ENCODE measurements around the gene AMBRA1.
"Not testable (repeated sequence)": the region's sequence is repeated elsewhere in the genome, so short reads cannot be mapped to it uniquely, and the experiment has no call there.

Gene AMBRA1

DNA sequence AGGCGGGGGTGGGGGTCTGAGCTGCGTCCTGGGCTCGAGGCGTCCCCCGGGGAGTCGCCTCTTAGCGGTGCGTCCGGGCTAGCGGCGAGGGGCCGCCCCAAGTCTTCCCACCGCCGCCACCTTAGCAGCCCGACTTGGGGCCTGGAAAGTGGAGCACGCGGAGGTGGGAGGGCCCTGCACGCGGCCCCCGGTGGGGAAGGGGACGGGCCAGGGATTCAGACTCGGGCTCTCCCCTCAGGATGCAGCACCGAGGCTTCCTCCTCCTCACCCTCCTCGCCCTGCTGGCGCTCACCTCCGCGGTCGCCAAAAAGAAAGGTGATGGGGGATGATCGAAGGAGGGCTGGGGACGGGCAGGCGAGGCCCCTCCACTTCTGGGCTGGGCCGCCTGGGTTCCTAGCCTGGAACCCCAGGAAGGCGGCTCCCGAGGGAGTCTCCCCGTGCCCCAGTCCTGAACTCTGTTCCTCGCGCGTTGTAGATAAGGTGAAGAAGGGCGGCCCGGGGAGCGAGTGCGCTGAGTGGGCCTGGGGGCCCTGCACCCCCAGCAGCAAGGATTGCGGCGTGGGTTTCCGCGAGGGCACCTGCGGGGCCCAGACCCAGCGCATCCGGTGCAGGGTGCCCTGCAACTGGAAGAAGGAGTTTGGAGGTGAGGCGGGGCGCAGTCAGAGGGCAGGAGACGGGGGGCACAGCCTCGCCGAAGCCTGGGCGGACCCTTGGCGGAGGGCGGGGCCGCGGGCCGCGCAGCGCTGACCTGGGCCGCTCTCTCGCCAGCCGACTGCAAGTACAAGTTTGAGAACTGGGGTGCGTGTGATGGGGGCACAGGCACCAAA is 211.8 kb downstream of the AMBRA1 start:
- no peak for DNase-seq (ENCODE audit: low read depth in 2 of 2)

GRCh38 chr11:46381048-46381818 is 212.6 kb downstream of the AMBRA1 start, which contains the start of gene MDK:
TSS of gene MDK (plus strand) at chr11:46381669. CDS start at chr11:46382058, 389 bp downstream.
- DNase-seq (ENCODE audit: low read depth in 2 of 2) = no peak

DNA sequence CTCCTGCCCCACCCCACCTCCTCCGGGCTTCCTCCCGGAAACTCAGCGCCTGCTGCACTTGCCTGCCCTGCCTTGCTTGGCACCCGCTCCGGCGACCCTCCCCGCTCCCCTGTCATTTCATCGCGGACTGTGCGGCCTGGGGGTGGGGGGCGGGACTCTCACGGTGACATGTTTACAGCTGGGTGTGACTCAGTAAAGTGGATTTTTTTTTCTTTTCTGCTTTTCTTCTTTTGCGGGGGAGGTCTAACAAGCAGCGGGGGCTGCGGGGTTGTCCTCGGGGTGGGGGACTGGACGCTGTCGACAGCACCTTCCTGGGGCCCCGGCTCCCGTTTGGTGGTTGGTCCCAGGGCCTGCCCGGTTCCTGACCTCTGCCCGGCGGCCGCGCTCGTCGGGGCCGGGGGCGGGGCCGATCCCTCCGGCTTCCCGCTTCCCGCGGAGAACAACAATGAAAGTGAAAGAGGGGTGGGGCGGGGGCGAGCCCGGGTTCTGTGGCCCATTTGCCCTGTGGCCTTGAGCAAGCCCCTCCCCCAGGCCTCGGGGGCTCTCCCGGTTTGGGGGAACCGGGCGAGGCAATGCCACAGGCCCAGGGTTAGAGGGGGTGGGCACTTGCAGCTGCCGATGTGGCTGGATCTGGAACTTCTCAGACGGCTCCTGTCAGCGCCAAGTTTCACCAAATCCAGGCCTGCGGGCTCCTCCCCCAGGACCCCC is 213.3 kb downstream of the AMBRA1 start:
- DNase-seq (ENCODE audit: low read depth in 2 of 2) = no peak

DNA sequence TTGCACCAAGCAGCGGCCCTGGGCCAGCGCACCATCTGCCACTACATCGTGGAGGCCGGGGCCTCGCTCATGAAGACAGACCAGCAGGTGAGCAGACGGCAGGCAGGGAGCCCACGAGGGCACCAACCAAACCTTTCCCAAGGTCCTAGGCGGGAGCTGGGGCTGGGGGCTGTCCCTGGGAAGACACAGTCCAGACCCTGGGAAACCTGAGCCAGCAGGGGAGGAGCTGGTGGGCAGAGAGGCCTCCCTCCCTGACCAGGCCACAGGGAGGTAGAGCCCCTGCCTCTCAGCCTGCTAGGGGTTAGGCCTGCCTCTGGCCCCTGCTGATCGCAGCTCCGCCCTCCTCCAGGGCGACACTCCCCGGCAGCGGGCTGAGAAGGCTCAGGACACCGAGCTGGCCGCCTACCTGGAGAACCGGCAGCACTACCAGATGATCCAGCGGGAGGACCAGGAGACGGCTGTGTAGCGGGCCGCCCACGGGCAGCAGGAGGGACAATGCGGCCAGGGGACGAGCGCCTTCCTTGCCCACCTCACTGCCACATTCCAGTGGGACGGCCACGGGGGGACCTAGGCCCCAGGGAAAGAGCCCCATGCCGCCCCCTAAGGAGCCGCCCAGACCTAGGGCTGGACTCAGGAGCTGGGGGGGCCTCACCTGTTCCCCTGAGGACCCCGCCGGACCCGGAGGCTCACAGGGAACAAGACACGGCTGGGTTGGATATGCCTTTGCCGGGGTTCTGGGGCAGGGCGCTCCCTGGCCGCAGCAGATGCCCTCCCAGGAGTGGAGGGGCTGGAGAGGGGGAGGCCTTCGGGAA is 214.1 kb downstream of the AMBRA1 start:
- not testable (repeated sequence) for DNase-seq (ENCODE audit: low read depth in 2 of 2)

DNA sequence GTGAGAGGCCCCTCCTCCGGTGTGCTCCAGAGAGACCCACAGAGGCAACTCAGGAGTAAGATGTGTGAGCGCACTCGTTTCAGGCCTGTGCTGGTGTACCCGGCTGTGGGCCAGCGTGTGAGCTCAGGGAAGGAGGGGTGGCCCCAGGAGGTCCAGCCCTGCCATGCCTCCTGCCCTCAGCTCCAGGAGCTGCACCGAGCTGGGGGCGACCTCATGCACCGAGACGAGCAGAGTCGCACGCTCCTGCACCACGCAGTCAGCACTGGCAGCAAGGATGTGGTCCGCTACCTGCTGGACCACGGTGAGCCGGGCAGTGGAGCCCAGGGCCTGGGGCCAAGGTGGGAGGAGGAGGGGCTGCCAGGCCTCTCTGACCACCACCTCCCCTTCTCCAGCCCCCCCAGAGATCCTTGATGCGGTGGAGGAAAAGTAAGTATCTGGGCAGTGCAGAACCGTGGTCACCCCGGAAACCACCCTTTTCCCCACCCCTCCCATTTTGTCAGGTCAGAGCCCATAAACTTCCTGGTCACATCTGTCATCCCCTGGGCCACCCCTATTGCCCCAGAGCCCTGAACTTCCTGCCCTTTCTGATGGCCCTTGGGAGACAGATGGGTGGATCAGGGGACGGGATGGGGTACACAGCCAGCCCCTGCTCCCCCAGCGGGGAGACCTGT is 214.9 kb downstream of the AMBRA1 start:
- DNase-seq (ENCODE audit: low read depth in 2 of 2) = no peak

GRCh38 chr11:46378296-46378695 is 215.5 kb downstream of the AMBRA1 start:
- DNase-seq (ENCODE audit: low read depth in 2 of 2) = no peak

- no peak for DNase-seq (ENCODE audit: low read depth in 2 of 2)
Measured at GRCh38 chr11:46377831-46378230, 216.0 kb downstream of the AMBRA1 start.

DNA sequence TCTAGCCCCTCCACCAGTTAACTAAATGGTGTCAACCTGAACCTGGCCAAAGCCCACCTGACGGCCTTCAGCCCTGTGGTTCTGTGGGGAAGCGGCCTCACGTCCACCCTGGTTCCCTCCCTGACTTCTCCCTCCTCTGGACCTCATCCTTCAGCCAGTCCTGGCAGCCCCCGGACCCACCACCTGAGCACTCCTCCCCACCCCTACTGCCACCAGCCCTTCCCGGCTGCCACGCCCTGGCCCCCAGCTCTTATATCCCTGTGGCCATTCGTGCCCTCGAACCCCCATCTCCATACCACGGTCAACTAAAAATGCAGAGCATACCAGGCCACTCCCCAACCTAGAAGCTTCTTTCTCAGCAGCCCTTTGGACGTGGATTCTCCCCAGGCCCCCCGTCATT is 216.5 kb downstream of the AMBRA1 start:
- DNase-seq (ENCODE audit: low read depth in 2 of 2) = no peak

- DNase-seq (ENCODE audit: low read depth in 2 of 2) = no peak
Measured at GRCh38 chr11:46376258-46377050, 217.4 kb downstream of the AMBRA1 start.

DNA sequence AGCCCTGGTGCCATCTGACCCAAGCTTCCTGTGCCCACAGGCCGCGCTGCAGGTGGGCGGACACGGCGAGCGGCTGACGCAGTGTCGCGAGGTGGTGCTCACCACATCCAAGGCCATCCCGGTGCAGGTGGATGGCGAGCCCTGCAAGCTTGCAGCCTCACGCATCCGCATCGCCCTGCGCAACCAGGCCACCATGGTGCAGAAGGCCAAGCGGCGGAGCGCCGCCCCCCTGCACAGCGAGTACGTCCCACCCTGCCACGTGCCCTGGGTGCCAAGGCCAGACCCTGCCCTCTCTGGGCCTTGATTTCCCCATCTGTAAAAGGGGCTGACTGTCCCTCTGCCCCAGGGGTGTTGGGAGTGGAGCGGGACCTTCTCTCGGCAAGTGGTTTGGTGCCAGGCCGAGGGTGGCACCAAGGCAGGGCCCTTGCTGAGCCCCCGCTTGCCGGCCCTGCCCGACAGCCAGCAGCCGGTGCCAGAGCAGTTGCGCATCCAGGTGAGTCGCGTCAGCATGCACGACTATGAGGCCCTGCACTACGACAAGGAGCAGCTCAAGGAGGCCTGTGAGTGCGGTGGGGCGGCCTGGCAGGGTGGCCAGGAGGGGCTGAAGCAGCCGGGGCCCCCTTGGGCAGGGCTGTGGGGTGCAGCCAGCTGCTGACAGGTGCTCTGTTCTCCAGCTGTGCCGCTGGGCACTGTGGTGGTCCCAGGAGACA is 218.3 kb downstream of the AMBRA1 start:
- DNase-seq (ENCODE audit: low read depth in 2 of 2) = no peak

DNA sequence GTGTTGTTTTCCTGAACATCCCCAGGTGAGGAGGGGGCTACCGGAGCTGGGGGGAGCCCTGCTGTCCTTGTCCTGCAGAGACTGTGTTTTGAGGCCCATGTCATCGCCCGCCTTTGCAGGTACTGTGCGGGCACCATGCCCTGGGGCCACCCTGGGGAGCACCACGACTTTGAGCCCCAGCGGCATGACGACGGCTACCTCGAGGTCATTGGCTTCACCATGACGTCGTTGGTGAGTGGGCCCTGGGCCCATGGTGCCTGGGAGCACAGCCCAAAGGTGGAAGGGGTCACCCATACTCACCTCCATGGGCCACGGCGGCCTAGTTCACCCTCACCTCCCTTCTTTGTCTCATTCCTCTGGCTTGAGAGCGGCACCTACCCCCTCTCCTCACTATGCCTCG is 219.0 kb downstream of the AMBRA1 start:
- no peak for DNase-seq (ENCODE audit: low read depth in 2 of 2)

- no peak for DNase-seq (ENCODE audit: low read depth in 2 of 2)
Measured at GRCh38 chr11:46373787-46374740, 219.8 kb downstream of the AMBRA1 start.

DNA sequence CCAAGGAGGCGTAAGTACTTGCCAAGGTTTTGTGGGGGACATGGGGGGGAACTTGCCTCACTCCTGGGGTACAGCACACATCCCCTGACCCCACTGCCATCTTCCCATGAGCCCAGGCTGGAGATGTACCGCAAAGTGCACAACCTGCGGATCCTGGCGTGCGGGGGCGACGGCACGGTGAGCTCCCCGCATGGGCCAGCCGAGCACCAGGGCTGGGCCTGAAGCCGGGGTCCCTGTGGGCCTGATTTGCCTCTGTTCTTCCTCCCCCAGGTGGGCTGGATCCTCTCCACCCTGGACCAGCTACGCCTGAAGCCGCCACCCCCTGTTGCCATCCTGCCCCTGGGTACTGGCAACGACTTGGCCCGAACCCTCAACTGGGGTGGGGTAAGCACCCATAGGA is 221.3 kb downstream of the AMBRA1 start:
- DNase-seq (ENCODE audit: low read depth in 2 of 2) = not testable (repeated sequence)

GRCh38 chr11:46372086-46372485 is 221.7 kb downstream of the AMBRA1 start:
- DNase-seq (ENCODE audit: low read depth in 2 of 2) = no peak

DNA sequence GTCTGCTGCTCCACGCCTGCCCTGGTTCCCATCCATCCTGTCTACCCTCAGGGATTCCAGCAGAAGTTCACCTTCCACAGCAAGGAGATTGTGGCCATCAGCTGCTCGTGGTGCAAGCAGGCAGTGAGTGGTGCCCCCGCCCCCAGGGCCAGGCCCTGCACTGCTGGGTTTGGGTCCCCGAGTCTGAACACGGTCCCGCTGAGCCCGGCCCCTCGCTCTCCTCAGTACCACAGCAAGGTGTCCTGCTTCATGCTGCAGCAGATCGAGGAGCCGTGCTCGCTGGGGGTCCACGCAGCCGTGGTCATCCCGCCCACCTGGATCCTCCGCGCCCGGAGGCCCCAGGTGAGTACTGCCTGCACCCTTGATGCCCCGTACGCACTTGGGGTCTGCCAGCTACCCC is 222.6 kb downstream of the AMBRA1 start:
- not testable (repeated sequence) for DNase-seq (ENCODE audit: low read depth in 2 of 2)

DNA sequence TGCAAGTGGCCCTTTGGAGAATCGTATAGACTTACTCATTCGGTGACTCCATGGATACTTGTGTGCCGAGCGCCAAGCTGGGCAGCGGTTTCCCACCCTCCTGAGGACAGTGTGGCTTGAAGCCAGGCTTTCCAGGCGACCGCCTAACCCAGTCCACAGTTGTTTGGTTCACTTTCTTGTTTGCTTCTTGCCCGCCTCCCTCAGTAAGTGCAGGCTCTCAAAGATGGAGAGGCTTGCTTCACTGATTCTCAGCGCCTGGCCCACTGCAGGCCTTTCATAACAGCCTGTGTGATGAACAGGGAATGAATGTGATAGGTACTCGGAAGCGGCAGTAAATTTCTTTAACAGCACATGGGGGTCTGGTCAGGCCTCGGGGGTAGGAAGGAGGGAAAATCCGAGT is 223.6 kb downstream of the AMBRA1 start:
- no peak for DNase-seq (ENCODE audit: low read depth in 2 of 2)

- DNase-seq (ENCODE audit: low read depth in 2 of 2) = no peak
Measured at GRCh38 chr11:46369458-46370152, 224.2 kb downstream of the AMBRA1 start.

- DNase-seq (ENCODE audit: low read depth in 2 of 2) = no peak
Measured at GRCh38 chr11:46367916-46368267, 225.9 kb downstream of the AMBRA1 start.
